Loucy (cell line): ENCODE data around the gene GALNT7.
"Not testable (repeated sequence)": the region's sequence is repeated elsewhere in the genome, so short reads cannot be mapped to it uniquely, and the experiment has no call there.

Source experiments
- H2AFZ ChIP-seq: fragments of 200-600 bp; sonication (generic); 2 replicates; pipeline ENCODE4 v1.6.0; 2016; ENCODE audit warnings: antibody characterized with exemption, mild to moderate bottlenecking, low read length, moderate library complexity
- H3F3A ChIP-seq: fragments of 200-600 bp; 2 replicates; pipeline ENCODE4 v1.6.0; 2016; ENCODE audit warnings: antibody characterized with exemption, low read depth, mild to moderate bottlenecking
- H3K27me3 ChIP-seq: fragments of 200-600 bp; sonication (generic); 2 replicates; pipeline ENCODE4 v1.6.1; 2014; ENCODE audit warnings: low read length, mild to moderate bottlenecking; ENCODE audit not compliant: insufficient read depth, poor library complexity, severe bottlenecking
- H3K36me3 ChIP-seq: fragments of 200-600 bp; sonication (generic); 2 replicates; pipeline ENCODE4 v1.6.1; 2016; ENCODE audit warnings: low read length; ENCODE audit not compliant: insufficient read depth
- H3K4me1 ChIP-seq: fragments of 200-600 bp; sonication (generic); 2 replicates; pipeline ENCODE4 v1.5.1; 2014; ENCODE audit warnings: low read length, mild to moderate bottlenecking; ENCODE audit not compliant: insufficient read depth, poor library complexity, severe bottlenecking
- H3K4me2 ChIP-seq: fragments of 200-600 bp; sonication (generic); 2 replicates; pipeline ENCODE4 v1.6.0; 2014; ENCODE audit warnings: antibody characterized with exemption, low read length, low read depth, mild to moderate bottlenecking; ENCODE audit not compliant: poor library complexity, severe bottlenecking
- H3K4me3 ChIP-seq: fragments of 200-600 bp; sonication (generic); 2 replicates; pipeline ENCODE4 v1.5.1; 2014; ENCODE audit warnings: low read length, mild to moderate bottlenecking, mixed read lengths; ENCODE audit not compliant: poor library complexity, severe bottlenecking
- H3K79me2 ChIP-seq: fragments of 200-600 bp; sonication (generic); 2 replicates; pipeline ENCODE4 v1.6.1; 2014; ENCODE audit warnings: low read length; ENCODE audit not compliant: insufficient read depth
- H3K9ac ChIP-seq: fragments of 200-600 bp; sonication (generic); 2 replicates; pipeline ENCODE4 v1.6.0; 2014; ENCODE audit warnings: mild to moderate bottlenecking, low read depth, low read length, moderate library complexity; ENCODE audit not compliant: poor library complexity, severe bottlenecking
- H3K9me2 ChIP-seq: fragments of 200-600 bp; sonication (generic); replicated peaks from 2 replicates; pipeline ENCODE4 v1.6.1; 2016; ENCODE audit warnings: low read depth, low read length, mixed read lengths
- H3K9me3 ChIP-seq: fragments of 200-600 bp; sonication (generic); 2 replicates; pipeline ENCODE4 v1.6.1; 2014; ENCODE audit warnings: mild to moderate bottlenecking, antibody characterized with exemption, low read length, low read depth; ENCODE audit not compliant: insufficient read depth
- H4K20me1 ChIP-seq: fragments of 200-600 bp; sonication (generic); 2 replicates; pipeline ENCODE4 v1.6.0; 2014; ENCODE audit warnings: antibody characterized with exemption, low read length, mild to moderate bottlenecking; ENCODE audit not compliant: insufficient read depth, poor library complexity, severe bottlenecking
- EZH2phosphoT487 ChIP-seq: fragments of 200-600 bp; IDR thresholded peaks from 2 replicates; pipeline ENCODE4 v1.6.1; 2018; ENCODE audit warnings: antibody characterized with exemption, mild to moderate bottlenecking, moderate library complexity, borderline replicate concordance
- TF ChIP-seq, protein P1 (sequence below): fragments of 200-600 bp; sonication (generic); conservative IDR thresholded peaks from 2 replicates; pipeline ENCODE4 v1.5.1; 2014; ENCODE audit warnings: mild to moderate bottlenecking, antibody characterized with exemption, low read length

GALNT7 gene

DNA sequence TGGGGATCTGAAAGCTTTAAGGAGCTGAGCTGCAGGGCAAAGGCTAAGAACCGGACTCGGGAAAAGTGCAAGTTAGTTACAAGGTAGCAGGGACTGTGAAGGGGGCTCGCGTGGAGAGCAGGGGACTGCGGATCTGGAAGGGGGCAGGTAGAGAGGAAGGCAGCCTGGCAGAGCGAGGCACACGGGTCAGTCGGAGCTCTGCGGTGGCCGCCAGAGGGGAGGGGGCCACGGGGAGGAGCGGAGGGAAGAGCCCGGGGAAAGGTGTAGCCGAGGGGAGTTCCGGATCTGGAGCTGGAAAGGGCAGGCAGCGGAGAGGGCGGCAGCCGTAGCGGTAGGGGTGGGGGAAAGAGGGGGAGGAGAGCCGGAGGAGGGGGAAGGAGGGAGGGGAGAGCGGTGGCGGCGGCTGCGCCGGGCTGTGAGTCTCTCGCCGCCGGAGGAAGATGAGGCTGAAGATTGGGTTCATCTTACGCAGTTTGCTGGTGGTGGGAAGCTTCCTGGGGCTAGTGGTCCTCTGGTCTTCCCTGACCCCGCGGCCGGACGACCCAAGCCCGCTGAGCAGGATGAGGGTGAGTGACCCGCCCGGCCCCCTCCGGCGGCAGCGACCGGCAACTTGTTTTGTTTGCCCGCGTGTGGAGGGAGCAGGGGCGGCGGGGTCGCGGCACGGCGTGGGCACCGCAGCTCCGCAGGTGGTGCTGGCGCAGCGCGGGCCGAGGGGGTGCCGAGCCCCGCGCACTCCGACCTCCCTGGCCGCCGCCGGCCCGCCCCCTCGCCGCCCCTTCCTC lies at the start of gene GALNT7:
Gene GALNT7, plus strand, starts transcription at position 416 of the 782 bp plus-strand sequence. Its CDS starts 25 bp downstream, at position 441.
- peaks cover 58% of the 10 kb centered on the region for H3K4me1 ChIP-seq

GRCh38 chr4:173118819-173119218 lies 49.8 kb upstream of the GALNT7 start:
- not testable (repeated sequence) for H3K4me3 ChIP-seq, H3K9ac ChIP-seq, H3K36me3 ChIP-seq, H2AFZ ChIP-seq, H3K79me2 ChIP-seq, H3K4me2 ChIP-seq, H3K9me2 ChIP-seq, H3K27me3 ChIP-seq, H3F3A ChIP-seq, H4K20me1 ChIP-seq, H3K9me3 ChIP-seq
- H3K4me1 ChIP-seq = peaks cover 18% of the 10 kb centered on the region

More for the DNA sequence above, at the start of gene GALNT7:
- H3K9me2 ChIP-seq = no peaks in the 10 kb centered on the region
- peak within 1 kb of the TSS; percentile 97 for H3K4me3 ChIP-seq
- H3K9ac ChIP-seq = peak within 1 kb of the TSS; percentile 97
- peak within 1 kb of the TSS; percentile 97 for H3K4me2 ChIP-seq
- peaks cover 58% of the 10 kb centered on the region for H3K79me2 ChIP-seq
- peak within 1 kb of the TSS; percentile 92 for H2AFZ ChIP-seq
- no peaks in the 10 kb centered on the region for H3K27me3 ChIP-seq
- H3K36me3 ChIP-seq = no peaks in the 10 kb centered on the region
- H3F3A ChIP-seq = 0 out of 2 replicates have a peak, but pooled peaks cover 3% of the 10 kb centered on the region
- no peaks in the 10 kb centered on the region for H3K9me3 ChIP-seq
- H4K20me1 ChIP-seq = peaks cover 34% of the 10 kb centered on the region
- TF ChIP-seq, protein P1, sequence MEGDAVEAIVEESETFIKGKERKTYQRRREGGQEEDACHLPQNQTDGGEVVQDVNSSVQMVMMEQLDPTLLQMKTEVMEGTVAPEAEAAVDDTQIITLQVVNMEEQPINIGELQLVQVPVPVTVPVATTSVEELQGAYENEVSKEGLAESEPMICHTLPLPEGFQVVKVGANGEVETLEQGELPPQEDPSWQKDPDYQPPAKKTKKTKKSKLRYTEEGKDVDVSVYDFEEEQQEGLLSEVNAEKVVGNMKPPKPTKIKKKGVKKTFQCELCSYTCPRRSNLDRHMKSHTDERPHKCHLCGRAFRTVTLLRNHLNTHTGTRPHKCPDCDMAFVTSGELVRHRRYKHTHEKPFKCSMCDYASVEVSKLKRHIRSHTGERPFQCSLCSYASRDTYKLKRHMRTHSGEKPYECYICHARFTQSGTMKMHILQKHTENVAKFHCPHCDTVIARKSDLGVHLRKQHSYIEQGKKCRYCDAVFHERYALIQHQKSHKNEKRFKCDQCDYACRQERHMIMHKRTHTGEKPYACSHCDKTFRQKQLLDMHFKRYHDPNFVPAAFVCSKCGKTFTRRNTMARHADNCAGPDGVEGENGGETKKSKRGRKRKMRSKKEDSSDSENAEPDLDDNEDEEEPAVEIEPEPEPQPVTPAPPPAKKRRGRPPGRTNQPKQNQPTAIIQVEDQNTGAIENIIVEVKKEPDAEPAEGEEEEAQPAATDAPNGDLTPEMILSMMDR = no peak
- no peak for TF ChIP-seq EZH2phosphoT487

DNA sequence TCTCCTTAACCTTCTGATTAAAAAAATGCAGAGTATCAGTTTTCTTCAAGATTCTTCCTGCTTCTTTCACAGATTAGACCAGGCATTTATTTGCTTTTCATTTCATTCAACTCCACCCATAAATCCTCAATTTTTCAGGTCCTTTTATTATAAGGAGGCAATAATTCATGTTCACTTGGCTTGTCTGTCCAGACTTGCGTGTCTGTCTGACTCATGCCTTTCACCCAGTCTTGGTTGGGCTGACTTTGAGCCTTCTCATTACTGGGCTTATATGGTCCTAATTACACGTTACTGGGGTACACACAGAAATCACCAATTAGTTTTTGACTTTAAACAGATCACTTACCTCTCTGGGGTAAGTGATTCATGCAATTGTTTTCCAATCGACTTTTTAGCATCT lies 48.8 kb upstream of the GALNT7 start:
- no peaks in the 10 kb centered on the region for H3K36me3 ChIP-seq
- H3K4me1 ChIP-seq = peaks cover 18% of the 10 kb centered on the region
- no peak overlapping the region for H3K4me2 ChIP-seq
- H3K79me2 ChIP-seq = no peaks in the 10 kb centered on the region
- no peaks in the 10 kb centered on the region for H3K27me3 ChIP-seq
- no peaks in the 10 kb centered on the region for H3K9me3 ChIP-seq
- no peak overlapping the region for H2AFZ ChIP-seq
- TF ChIP-seq, protein P1 = no peak
- no peak for TF ChIP-seq EZH2phosphoT487
- H3K4me3 ChIP-seq = no peak overlapping the region
- no peaks in the 10 kb centered on the region for H3K9me2 ChIP-seq
- H3K9ac ChIP-seq = no peak overlapping the region
- no peaks in the 10 kb centered on the region for H4K20me1 ChIP-seq
- no peaks in the 10 kb centered on the region for H3F3A ChIP-seq
